Neural cell (in vitro differentiated cells): Measurements from ENCODE around the gene ADGRG3. TPM values are rescaled to one million over a fixed set of nuclear protein-coding genes. Genes with fewer than 3 reads are reported as not detected.
A peak's percentile ranks its signal among the peaks of the same experiment; 100 is the strongest.

Source experiments
- H2AFZ ChIP-seq: fragments of 200-600, 300-800 bp; sonication (generic), shearing (Covaris generic); 2 replicates; pipeline ENCODE4 v1.6.0; 2014; ENCODE audit warnings: low read depth, mild to moderate bottlenecking, antibody characterized with exemption, low read length, moderate library complexity
- H3F3A ChIP-seq: fragments of 200-600 bp; shearing (Covaris generic); 2 replicates; pipeline ENCODE4 v1.6.1; 2016; ENCODE audit warnings: mild to moderate bottlenecking, moderate library complexity, mixed read lengths, antibody characterized with exemption, low read length; ENCODE audit not compliant: insufficient read depth, poor library complexity, severe bottlenecking
- H3K27ac ChIP-seq: fragments of 200-600, 300-800 bp; sonication (generic), shearing (Covaris generic); 2 replicates; pipeline ENCODE4 v1.5.1; 2014; ENCODE audit warnings: mild to moderate bottlenecking, low read length, moderate library complexity
- H3K27me3 ChIP-seq: fragments of 300-800, 200-600 bp; sonication (generic), shearing (Covaris generic); 2 replicates; pipeline ENCODE4 v1.6.0; 2014; ENCODE audit warnings: mild to moderate bottlenecking, low read depth, low read length, moderate library complexity; ENCODE audit not compliant: insufficient read depth
- H3K36me3 ChIP-seq: fragments of 300-800, 200-600 bp; sonication (generic), shearing (Covaris generic); 2 replicates; pipeline ENCODE4 v1.5.1; 2014; ENCODE audit warnings: mild to moderate bottlenecking, antibody characterized with exemption, low read length, moderate library complexity; ENCODE audit not compliant: insufficient read depth
- H3K4me2 ChIP-seq: fragments of 300-800, 200-600 bp; sonication (generic), shearing (Covaris generic); 2 replicates; pipeline ENCODE4 v1.6.0; 2014; ENCODE audit warnings: mild to moderate bottlenecking, low read length
- H3K4me3 ChIP-seq: fragments of 300-800, 200-600 bp; sonication (generic), shearing (Covaris generic); 2 replicates; pipeline ENCODE4 v1.5.1; 2014; ENCODE audit warnings: mild to moderate bottlenecking, low read length, moderate library complexity
- H3K79me2 ChIP-seq: fragments of 200-600 bp; shearing (Covaris generic); replicated peaks from 2 replicates; pipeline ENCODE4 v1.6.0; 2014; ENCODE audit warnings: mild to moderate bottlenecking, low read length, moderate library complexity; ENCODE audit not compliant: insufficient read depth
- H3K9ac ChIP-seq: fragments of 300-800, 200-600 bp; sonication (generic), shearing (Covaris generic); 2 replicates; pipeline ENCODE4 v1.6.1; 2016; ENCODE audit warnings: mild to moderate bottlenecking, low read length, mixed read lengths
- H3K9me2 ChIP-seq: fragments of 200-600 bp; shearing (Covaris generic); 2 replicates; pipeline ENCODE4 v1.6.1; 2016; ENCODE audit warnings: mild to moderate bottlenecking, low read length, mixed read lengths; ENCODE audit not compliant: insufficient read depth
- H3K9me3 ChIP-seq: fragments of 200-600, 300-800 bp; sonication (generic), shearing (Covaris generic); 2 replicates; pipeline ENCODE4 v1.6.1; 2016; ENCODE audit warnings: mild to moderate bottlenecking, mixed run types, low read length, moderate library complexity, mixed read lengths
- H4K20me1 ChIP-seq: fragments of 200-600 bp; shearing (Covaris generic); 2 replicates; pipeline ENCODE4 v1.6.1; 2016; ENCODE audit warnings: mild to moderate bottlenecking, mixed run types; ENCODE audit not compliant: insufficient read depth
- EP300 ChIP-seq: fragments of 450-650 bp; conservative IDR thresholded peaks from 2 replicates; pipeline ENCODE4 v1.6.1; 2014; ENCODE audit warnings: antibody characterized with exemption, mild to moderate bottlenecking, moderate library complexity; ENCODE audit not compliant: poor library complexity, severe bottlenecking
- EZH2 ChIP-seq: fragments of 200-600, 300-800 bp; shearing (Covaris generic), sonication (generic); IDR thresholded peaks from 2 replicates; pipeline ENCODE4 v1.6.1; 2014; ENCODE audit warnings: antibody characterized with exemption, low read length, borderline replicate concordance, mild to moderate bottlenecking; ENCODE audit not compliant: insufficient read depth, poor library complexity, severe bottlenecking
- MXI1 ChIP-seq: fragments of 450-650 bp; conservative IDR thresholded peaks from 2 replicates; pipeline ENCODE4 v1.6.1; 2014; ENCODE audit warnings: antibody characterized with exemption, mild to moderate bottlenecking; ENCODE audit not compliant: poor library complexity, severe bottlenecking
- POLR2AphosphoS5 ChIP-seq: IDR thresholded peaks from 2 replicates; pipeline ENCODE4 v1.6.1; 2012
- RAD21 ChIP-seq: fragments of 450-650 bp; conservative IDR thresholded peaks from 2 replicates; pipeline ENCODE4 v1.6.1; 2014; ENCODE audit warnings: antibody characterized with exemption, mild to moderate bottlenecking, moderate library complexity
- SMC3 ChIP-seq: fragments of 450-650 bp; conservative IDR thresholded peaks from 2 replicates; pipeline ENCODE4 v1.6.1; 2014; ENCODE audit warnings: antibody characterized with exemption, mild to moderate bottlenecking, moderate library complexity; ENCODE audit not compliant: poor library complexity
- TAF1 ChIP-seq: IDR thresholded peaks from 2 replicates; pipeline ENCODE4 v1.6.1; 2012; ENCODE audit warnings: low read depth
- polyA plus RNA-seq: library from polyadenylated mRNA; depleted of rRNA; stranded (reverse); fragments of >200 nt; gene quantifications from 2 replicates; pipeline ENCODE4 v1.2.3, GENCODE V29; 2014
- TF ChIP-seq, protein P1 (sequence below): fragments of 450-650 bp; IDR thresholded peaks from 2 replicates; pipeline ENCODE4 v1.5.1; 2014; ENCODE audit warnings: antibody characterized with exemption, mild to moderate bottlenecking, moderate library complexity; ENCODE audit not compliant: poor library complexity, severe bottlenecking
- TF ChIP-seq, protein P2 (sequence below): IDR thresholded peaks from 2 replicates; pipeline ENCODE4 v1.6.1; 2012; ENCODE audit warnings: borderline replicate concordance

The ADGRG3 gene
- polyA plus RNA-seq, 1 donor from 2014 or later, result 0.62 TPM

DNA sequence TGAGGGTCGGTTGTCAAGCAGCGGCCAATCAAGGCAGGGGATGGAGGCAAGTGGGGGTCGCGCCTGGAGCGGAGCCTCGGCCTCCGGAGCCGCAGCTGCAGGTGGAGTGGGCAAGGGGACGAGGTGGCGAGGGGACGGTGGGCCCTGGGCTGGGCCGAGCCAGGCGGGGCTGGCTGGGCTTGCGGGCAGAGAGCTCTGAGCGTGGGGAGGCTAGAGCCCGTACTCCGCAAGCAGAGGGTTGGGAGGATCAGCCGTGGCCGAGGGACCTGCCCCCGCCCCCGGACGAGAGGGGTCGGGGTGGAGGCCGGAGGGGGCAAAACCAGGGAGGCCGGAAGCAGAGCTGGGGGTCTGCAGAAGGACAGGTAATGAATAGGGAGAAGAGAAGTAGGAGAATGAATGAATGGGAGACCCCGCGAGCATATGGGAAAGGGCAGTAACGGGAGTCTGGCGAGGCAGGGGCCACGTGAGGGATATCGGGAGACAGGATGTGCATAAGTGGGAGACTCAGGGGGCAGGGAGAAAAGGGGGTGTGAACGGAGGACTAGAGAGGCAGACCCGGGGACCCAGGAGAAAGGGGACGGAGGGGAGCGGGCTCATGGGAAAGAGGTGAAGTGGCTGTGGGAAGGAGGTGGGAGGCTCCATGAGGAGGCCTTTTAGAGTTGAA is 67.8 kb downstream of the ADGRG3 start, which contains the start of gene KATNB1:
TSS of gene KATNB1 (plus strand) at position 16 of the 664 bp plus-strand sequence. CDS start 1,474 bp downstream, outside the sequence.
- Histone ChIP-seq H3K9ac (peak within 1 kb of the TSS; percentile 79), H2AFZ (peak within 1 kb of the TSS; percentile 77), H3K9me3 (no peaks in the 10 kb centered on the region), H4K20me1 (no peaks in the 10 kb centered on the region), H3K9me2 (no peaks in the 10 kb centered on the region), H3K27me3 (no peaks in the 10 kb centered on the region), H3K27ac (peak within 1 kb of the TSS; percentile 83), H3K4me2 (peak within 1 kb of the TSS; percentile 80), H3K36me3 (no peaks in the 10 kb centered on the region), H3K4me3 (peak within 1 kb of the TSS; percentile 74), H3K79me2 (no peaks in the 10 kb centered on the region), H3F3A (no peaks in the 10 kb centered on the region)
- TF ChIP-seq TAF1 (peak; percentile 38), EP300 (no peak), RAD21 (peak; percentile 52), SMC3 (peak; percentile 49), MXI1 (peak; percentile 79), POLR2AphosphoS5 (peak; percentile 80), EZH2 (no peak)
- TF ChIP-seq, protein P1, sequence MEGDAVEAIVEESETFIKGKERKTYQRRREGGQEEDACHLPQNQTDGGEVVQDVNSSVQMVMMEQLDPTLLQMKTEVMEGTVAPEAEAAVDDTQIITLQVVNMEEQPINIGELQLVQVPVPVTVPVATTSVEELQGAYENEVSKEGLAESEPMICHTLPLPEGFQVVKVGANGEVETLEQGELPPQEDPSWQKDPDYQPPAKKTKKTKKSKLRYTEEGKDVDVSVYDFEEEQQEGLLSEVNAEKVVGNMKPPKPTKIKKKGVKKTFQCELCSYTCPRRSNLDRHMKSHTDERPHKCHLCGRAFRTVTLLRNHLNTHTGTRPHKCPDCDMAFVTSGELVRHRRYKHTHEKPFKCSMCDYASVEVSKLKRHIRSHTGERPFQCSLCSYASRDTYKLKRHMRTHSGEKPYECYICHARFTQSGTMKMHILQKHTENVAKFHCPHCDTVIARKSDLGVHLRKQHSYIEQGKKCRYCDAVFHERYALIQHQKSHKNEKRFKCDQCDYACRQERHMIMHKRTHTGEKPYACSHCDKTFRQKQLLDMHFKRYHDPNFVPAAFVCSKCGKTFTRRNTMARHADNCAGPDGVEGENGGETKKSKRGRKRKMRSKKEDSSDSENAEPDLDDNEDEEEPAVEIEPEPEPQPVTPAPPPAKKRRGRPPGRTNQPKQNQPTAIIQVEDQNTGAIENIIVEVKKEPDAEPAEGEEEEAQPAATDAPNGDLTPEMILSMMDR, result no peak
- TF ChIP-seq, protein P2, sequence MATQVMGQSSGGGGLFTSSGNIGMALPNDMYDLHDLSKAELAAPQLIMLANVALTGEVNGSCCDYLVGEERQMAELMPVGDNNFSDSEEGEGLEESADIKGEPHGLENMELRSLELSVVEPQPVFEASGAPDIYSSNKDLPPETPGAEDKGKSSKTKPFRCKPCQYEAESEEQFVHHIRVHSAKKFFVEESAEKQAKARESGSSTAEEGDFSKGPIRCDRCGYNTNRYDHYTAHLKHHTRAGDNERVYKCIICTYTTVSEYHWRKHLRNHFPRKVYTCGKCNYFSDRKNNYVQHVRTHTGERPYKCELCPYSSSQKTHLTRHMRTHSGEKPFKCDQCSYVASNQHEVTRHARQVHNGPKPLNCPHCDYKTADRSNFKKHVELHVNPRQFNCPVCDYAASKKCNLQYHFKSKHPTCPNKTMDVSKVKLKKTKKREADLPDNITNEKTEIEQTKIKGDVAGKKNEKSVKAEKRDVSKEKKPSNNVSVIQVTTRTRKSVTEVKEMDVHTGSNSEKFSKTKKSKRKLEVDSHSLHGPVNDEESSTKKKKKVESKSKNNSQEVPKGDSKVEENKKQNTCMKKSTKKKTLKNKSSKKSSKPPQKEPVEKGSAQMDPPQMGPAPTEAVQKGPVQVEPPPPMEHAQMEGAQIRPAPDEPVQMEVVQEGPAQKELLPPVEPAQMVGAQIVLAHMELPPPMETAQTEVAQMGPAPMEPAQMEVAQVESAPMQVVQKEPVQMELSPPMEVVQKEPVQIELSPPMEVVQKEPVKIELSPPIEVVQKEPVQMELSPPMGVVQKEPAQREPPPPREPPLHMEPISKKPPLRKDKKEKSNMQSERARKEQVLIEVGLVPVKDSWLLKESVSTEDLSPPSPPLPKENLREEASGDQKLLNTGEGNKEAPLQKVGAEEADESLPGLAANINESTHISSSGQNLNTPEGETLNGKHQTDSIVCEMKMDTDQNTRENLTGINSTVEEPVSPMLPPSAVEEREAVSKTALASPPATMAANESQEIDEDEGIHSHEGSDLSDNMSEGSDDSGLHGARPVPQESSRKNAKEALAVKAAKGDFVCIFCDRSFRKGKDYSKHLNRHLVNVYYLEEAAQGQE, result peak; percentile 29

DNA sequence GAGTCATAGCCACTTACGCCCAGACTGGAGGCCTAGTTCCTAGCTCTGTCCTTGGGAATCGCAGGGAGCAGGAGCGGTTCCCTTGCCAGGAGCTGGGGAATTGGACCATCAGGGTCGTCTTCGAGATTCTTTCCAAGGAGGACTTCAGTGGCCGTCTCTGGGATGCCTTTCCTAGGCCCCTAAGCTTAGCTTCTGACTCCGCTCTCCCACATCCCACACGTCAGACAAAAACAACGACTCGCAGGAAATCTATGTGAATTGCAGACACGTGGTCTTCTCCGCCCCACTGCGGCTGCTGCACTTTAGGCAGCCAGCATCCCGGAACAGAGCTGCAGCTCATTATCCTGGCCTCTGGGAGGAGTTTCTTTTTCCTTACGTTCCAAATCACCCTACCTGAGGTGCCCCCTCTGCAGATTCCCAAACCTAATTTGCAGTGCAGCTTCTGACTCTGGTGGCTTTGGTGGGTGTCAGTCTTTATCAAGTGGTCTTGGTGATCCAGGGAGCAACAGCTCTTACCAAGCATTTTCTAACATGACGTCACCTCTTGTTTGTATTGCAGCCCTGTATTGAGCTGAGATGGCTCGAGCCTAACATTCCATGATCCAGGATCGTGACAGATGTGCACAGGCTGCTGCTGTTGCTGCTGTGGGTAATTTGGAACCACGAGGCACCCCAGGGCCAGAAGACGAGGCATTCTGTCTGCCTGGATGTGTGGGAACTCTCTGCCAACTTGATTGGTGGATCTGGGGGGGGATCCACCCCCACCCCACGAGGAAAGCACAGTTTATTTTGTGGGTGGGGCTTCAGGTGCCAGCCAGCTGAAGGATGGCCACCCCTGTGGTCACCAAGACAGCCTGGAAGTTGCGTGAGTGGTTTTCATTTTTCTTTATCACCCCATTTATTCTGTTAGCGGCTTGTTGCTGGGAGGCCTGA is 68.6 kb downstream of the ADGRG3 start:
- no peaks in the 10 kb centered on the region for H3K9me2 ChIP-seq
- no peaks in the 10 kb centered on the region for H4K20me1 ChIP-seq
- no peaks in the 10 kb centered on the region for H3K79me2 ChIP-seq
- H3K27me3 ChIP-seq, result no peaks in the 10 kb centered on the region
- TF ChIP-seq, protein P2, result no peak
- TF ChIP-seq MXI1 (peak; percentile 37), POLR2AphosphoS5 (no peak), EZH2 (no peak), SMC3 (peak; percentile 60), RAD21 (peak; percentile 36), EP300 (no peak)
- TF ChIP-seq, protein P1, result peak; percentile 55
- H3F3A ChIP-seq, result no peaks in the 10 kb centered on the region
- peak overlapping the region; percentile 74 for H3K4me3 ChIP-seq
- no peak overlapping the region for H2AFZ ChIP-seq
- H3K9me3 ChIP-seq, result no peaks in the 10 kb centered on the region
- peak overlapping the region; percentile 80 for H3K4me2 ChIP-seq
- peak overlapping the region; percentile 54 for H3K27ac ChIP-seq
- H3K9ac ChIP-seq, result peak overlapping the region; percentile 76
- H3K36me3 ChIP-seq, result no peaks in the 10 kb centered on the region
